ENCODE data around the gene GRM2.

Gene GRM2

DNA sequence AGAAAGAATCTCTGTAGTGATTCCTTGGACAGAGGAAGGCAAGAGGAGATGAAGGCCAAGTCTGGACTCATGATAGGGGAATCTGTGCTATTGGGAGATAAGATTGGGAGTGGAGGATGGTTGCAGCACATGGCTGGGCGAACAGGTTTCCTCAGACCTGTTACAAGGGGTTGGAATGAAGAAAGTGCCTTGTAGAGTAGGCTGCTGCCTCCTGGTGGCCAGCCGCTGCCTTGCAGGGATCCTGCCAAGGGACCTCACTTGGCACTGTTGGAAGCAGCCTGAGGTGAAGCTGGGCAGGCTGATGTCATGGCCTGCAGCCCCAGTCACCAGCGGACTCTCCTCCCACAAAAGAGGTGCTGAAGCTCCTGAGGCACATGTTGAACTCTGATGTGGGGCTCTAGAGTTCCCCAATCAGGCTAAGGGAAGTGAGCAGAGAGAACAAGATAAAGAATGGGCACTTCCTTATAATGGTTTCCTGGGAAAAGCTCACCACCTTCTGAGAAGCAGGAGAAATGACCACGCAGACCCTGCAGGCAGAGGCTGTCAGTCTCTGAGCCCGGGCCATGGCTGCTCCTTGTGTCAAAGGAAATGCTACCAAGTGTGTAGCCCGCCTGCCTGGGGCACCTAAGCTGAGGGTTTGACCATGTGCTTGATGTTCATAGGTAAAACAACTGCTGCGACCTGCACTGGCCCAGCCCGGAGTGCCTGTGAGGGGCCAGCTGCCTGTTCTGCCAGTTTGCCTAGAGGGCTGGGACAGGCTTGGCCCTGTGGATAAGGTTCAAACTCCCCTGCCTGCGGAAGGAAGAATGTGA lies 37.4 kb upstream of the GRM2 start:
- TF ChIP-seq, protein P1, sequence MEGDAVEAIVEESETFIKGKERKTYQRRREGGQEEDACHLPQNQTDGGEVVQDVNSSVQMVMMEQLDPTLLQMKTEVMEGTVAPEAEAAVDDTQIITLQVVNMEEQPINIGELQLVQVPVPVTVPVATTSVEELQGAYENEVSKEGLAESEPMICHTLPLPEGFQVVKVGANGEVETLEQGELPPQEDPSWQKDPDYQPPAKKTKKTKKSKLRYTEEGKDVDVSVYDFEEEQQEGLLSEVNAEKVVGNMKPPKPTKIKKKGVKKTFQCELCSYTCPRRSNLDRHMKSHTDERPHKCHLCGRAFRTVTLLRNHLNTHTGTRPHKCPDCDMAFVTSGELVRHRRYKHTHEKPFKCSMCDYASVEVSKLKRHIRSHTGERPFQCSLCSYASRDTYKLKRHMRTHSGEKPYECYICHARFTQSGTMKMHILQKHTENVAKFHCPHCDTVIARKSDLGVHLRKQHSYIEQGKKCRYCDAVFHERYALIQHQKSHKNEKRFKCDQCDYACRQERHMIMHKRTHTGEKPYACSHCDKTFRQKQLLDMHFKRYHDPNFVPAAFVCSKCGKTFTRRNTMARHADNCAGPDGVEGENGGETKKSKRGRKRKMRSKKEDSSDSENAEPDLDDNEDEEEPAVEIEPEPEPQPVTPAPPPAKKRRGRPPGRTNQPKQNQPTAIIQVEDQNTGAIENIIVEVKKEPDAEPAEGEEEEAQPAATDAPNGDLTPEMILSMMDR (IDR thresholded peaks at IDR 0.05; ENCODE audit: low read depth, low read length) = peak; percentile 99
- H3K9me3 ChIP-seq (ENCODE audit: severe bottlenecking) = no peaks in the 10 kb centered on the region
- H3K4me3 ChIP-seq (ENCODE audit: low read depth, low read length) = no peak overlapping the region
- peak; percentile 91 for DNase-seq
- no peaks in the 10 kb centered on the region; the same call in 1 of the 2 replicates for H3K36me3 ChIP-seq
- H3K27ac ChIP-seq = no peak overlapping the region
- no peaks in the 10 kb centered on the region for H3K27me3 ChIP-seq (ENCODE audit: insufficient read depth, low read depth, severe bottlenecking)

GRCh38 chr3:51670053-51670822 lies 36.6 kb upstream of the GRM2 start:
- DNase-seq = no peak

GRCh38 chr3:51670823-51671733 lies 35.8 kb upstream of the GRM2 start, which contains the start of gene TEX264:
TEX264 (plus strand) TSS chr3:51671252; CDS start chr3:51674305, 3,053 bp downstream.
- peak; percentile 84 for DNase-seq
- TF ChIP-seq, protein P1 (IDR thresholded peaks at IDR 0.05; ENCODE audit: low read depth, low read length) = no peak
- Histone ChIP-seq H3K27ac (peak within 1 kb of the TSS; percentile 90), H3K27me3 (ENCODE audit: insufficient read depth, low read depth, severe bottlenecking) (no peaks in the 10 kb centered on the region), H3K36me3 (peaks cover 11% of the 10 kb centered on the region), H3K4me3 (ENCODE audit: low read depth, low read length) (peak within 1 kb of the TSS; percentile 97), H3K9me3 (ENCODE audit: severe bottlenecking) (no peaks in the 10 kb centered on the region)

More at GRCh38 chr3:51670053-51670822, 36.6 kb upstream of the GRM2 start:
- Histone ChIP-seq H3K27ac (peak overlapping the region; percentile 47; the same call in 1 of the 2 replicates), H3K36me3 (peaks cover 6% of the 10 kb centered on the region), H3K4me3 (ENCODE audit: low read depth, low read length) (peak overlapping the region; percentile 97), H3K9me3 (ENCODE audit: severe bottlenecking) (no peaks in the 10 kb centered on the region), H3K27me3 (ENCODE audit: insufficient read depth, low read depth, severe bottlenecking) (no peaks in the 10 kb centered on the region)
- TF ChIP-seq, protein P1 (IDR thresholded peaks at IDR 0.05; ENCODE audit: low read depth, low read length) = no peak

DNA sequence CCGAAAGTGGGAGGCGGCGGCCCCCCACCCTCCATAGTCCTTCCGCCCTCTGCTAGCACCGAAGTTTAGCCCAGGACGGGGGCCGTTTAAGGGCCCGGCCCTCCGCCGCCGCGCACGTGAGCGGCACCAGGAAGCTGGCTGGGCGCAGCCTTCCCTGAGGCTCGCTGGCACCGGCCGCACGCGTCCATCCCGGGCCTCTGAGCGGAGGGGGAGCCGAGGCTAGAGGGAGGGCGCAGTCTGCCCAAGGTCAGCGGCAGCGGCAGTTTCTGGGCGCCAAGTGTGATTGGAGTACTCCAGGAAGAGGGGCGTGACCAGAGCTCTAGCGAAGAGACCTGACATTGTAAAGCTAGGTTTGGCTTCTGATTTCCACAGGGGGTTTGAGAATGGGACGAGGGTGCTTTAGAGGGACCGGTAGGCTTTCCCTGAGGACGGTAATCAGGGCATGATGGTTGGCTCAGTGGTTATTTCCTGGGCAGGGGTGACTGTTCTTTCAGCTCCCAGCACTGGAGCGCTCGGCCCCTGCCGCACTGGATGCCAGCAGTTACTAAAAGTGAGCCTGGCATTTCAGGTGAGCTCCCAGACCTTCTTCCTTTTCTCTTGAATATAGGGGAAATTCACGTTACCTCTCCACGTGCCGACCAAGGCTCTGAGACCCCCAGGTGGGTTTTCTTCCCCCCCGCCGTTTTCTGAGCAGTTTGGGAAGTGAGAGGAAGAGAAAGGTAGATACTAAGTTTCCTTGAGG lies 35.0 kb upstream of the GRM2 start:
- peak; percentile 79 for DNase-seq
- Histone ChIP-seq H3K4me3 (ENCODE audit: low read depth, low read length) (peak overlapping the region; percentile 97), H3K36me3 (peaks cover 13% of the 10 kb centered on the region), H3K27ac (peak overlapping the region; percentile 90), H3K9me3 (ENCODE audit: severe bottlenecking) (no peaks in the 10 kb centered on the region), H3K27me3 (ENCODE audit: insufficient read depth, low read depth, severe bottlenecking) (no peaks in the 10 kb centered on the region)
- TF ChIP-seq, protein P1 (IDR thresholded peaks at IDR 0.05; ENCODE audit: low read depth, low read length) = no peak
